DOHH2 (cell line): ENCODE measurements around the gene MMP20.

Source experiments
- CTCF ChIP-seq: fragments of 200-600 bp; sonication (generic); IDR thresholded peaks from one replicate; pipeline ENCODE4 v1.5.1; 2014; ENCODE audit warnings: antibody characterized with exemption, mild to moderate bottlenecking, low read depth, low read length; ENCODE audit not compliant: poor library complexity, severe bottlenecking
- EZH2phosphoT487 ChIP-seq: fragments of 200-600 bp; sonication (generic); IDR thresholded peaks from 2 replicates; pipeline ENCODE4 v1.6.1; 2017; ENCODE audit warnings: borderline replicate concordance, mild to moderate bottlenecking, antibody characterized with exemption, low read length, moderate library complexity, mixed read lengths

GRCh38 chr11:102577182-102577581 is 48.0 kb downstream of the MMP20 start:
- TF ChIP-seq CTCF (no peak), EZH2phosphoT487 (no peak)
